Gastrocnemius medialis (tissue), 4 donors: ENCODE data around the gene STXBP4. TPM values are rescaled to one million over a fixed set of nuclear protein-coding genes. Genes with fewer than 3 reads are reported as not detected.

Experiments used
- ATAC-seq, 2 donors: fragments of 150-250 bp; one replicate each; pipeline ENCODE4 v1.9.1; 2016
- DNase-seq, 2 donors: peaks; one replicate each; pipeline ENCODE4 v3.0.0-alpha.2; 2019
- H3K27ac ChIP-seq, 4 donors: fragments of 200-600 bp; sonication (generic); 1 replicate in 1 of 4; 2 replicates in 3 of 4; pipeline ENCODE4 v1.5.1; 2016 to 2018; ENCODE audit warnings: mild to moderate bottlenecking in 2 of 4, moderate library complexity in 1 of 4
- H3K27me3 ChIP-seq, 3 donors: fragments of 200-600 bp; sonication (generic) in 2 of 3; 1 replicate in 1 of 3; 2 replicates in 2 of 3; pipeline versions ENCODE4 v1.5.1 to v1.6.0; 2016 to 2019; ENCODE audit warnings: mild to moderate bottlenecking in 1 of 3, moderate library complexity in 1 of 3
- H3K36me3 ChIP-seq, 2 donors: fragments of 200-600 bp; sonication (generic) in 1 of 2; one replicate each; pipeline ENCODE4 v1.5.1; 2017 to 2018
- H3K4me1 ChIP-seq, 2 donors: fragments of 200-600 bp; sonication (generic) in 1 of 2; one replicate each; pipeline ENCODE4 v1.5.1; 2016 to 2017; ENCODE audit warnings: mild to moderate bottlenecking in 2 of 2
- H3K4me3 ChIP-seq, 4 donors: fragments of 200-600 bp; sonication (generic) in 3 of 4; 1 replicate in 1 of 4; 2 replicates in 3 of 4; pipeline ENCODE4 v1.5.1; 2016 to 2019; ENCODE audit warnings: mild to moderate bottlenecking in 2 of 4
- H3K9me3 ChIP-seq, 3 donors: fragments of 200-600 bp; sonication (generic) in 2 of 3; 1 replicate in 1 of 3; 2 replicates in 2 of 3; pipeline ENCODE4 v1.5.1; 2016 to 2019
- CTCF ChIP-seq, 5 experiments: fragments of 450-650 bp in 3 of 5; fragments of 200-600 bp in 2 of 5; sonication (generic) in 2 of 5; IDR thresholded peaks in 4 of 5; conservative IDR thresholded peaks in 1 of 5; 1 replicate in 4 of 5; 2 replicates in 1 of 5; pipeline ENCODE4 v1.5.1; 2016 to 2019; ENCODE audit warnings: antibody characterized with exemption in 5 of 5, mild to moderate bottlenecking in 3 of 5, moderate library complexity in 3 of 5
- POLR2A ChIP-seq, 2 donors: fragments of 450-650 bp; IDR thresholded peaks; one replicate each; pipeline ENCODE4 v1.6.1; 2017; ENCODE audit warnings: antibody characterized with exemption in 2 of 2, mild to moderate bottlenecking in 2 of 2, moderate library complexity in 2 of 2
- in situ Hi-C, 4 donors: fragments of 200-750 bp; cut with MboI; loops; one replicate each; pipeline versions ENCODE4 v1.15.0 to v1.8.0; 2017; ENCODE audit warnings: low sequenced_read_pairs in 4 of 4
- intact Hi-C: fragments of 100-400 bp; cut with DNase I; formaldehyde crosslinking; loops from one replicate; pipeline ENCODE4 v1.15.1; 2023; ENCODE audit warnings: low total_unique reads
- total RNA-seq, 4 donors: library from RNA; depleted of rRNA; stranded (reverse); fragments of >200 nt; gene quantifications; one replicate each; pipeline versions ENCODE4 v1.1.0 to v1.2.3, GENCODE V29; 2016

Gene STXBP4
- total RNA-seq, 4 donors from 2014 or later, result 1.4 to 20.7 (median 9.6) TPM

- in situ Hi-C loops, result no loop called here
- no peak for TF ChIP-seq POLR2A (IDR thresholded peaks at IDR 0.05)
- TF ChIP-seq CTCF (IDR thresholded peaks at IDR 0.05 in 4 of 5, conservative IDR thresholded peaks at IDR 0.05 in 1 of 5), result no peak
- DNase-seq (no peak), ATAC-seq (no peak)
- Histone ChIP-seq H3K4me3 (no peak overlapping the region), H3K4me1 (no peaks in the 10 kb centered on the region), H3K36me3 (no peaks in the 10 kb centered on the region), H3K27me3 (no peaks in the 10 kb centered on the region), H3K9me3 (no peaks in the 10 kb centered on the region), H3K27ac (no peak overlapping the region)
- intact Hi-C loops, result no loop called here
Observed at GRCh38 chr17:55037828-55038227, 69.3 kb downstream of the STXBP4 start.

DNA sequence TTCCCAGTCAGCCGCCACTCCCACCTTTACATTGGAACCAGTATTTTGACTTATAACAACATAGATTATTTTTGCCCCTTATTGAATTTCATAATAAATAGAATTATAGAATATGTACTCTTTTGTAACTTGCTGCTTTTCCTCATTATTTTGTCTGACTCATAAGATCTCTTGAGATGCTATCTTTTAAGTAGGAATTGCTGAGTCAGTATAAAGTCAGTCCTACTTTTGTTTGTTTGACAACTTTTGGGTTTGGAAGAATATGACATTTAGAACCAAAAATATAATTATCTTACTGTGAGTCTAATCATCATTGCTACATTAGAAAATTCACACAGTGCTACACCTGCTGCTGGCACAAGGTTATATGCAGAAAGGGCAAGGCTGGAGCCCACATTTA, 69.7 kb downstream of the STXBP4 start:
- H3K4me3 ChIP-seq, result no peak overlapping the region
- H3K36me3 ChIP-seq, result no peaks in the 10 kb centered on the region
- intact Hi-C loops (no loop called here), in situ Hi-C loops (no loop called here)
- ATAC-seq, result no peak
- no peaks in the 10 kb centered on the region for H3K27me3 ChIP-seq
- no peak for DNase-seq
- no peak overlapping the region for H3K27ac ChIP-seq
- H3K9me3 ChIP-seq, result no peaks in the 10 kb centered on the region
- TF ChIP-seq CTCF (IDR thresholded peaks at IDR 0.05 in 4 of 5, conservative IDR thresholded peaks at IDR 0.05 in 1 of 5) (no peak), POLR2A (IDR thresholded peaks at IDR 0.05) (no peak)
- H3K4me1 ChIP-seq, result no peaks in the 10 kb centered on the region

- no peaks in the 10 kb centered on the region for H3K4me1 ChIP-seq
- no peaks in the 10 kb centered on the region for H3K9me3 ChIP-seq
- no peaks in the 10 kb centered on the region for H3K27me3 ChIP-seq
- DNase-seq (no peak), ATAC-seq (no peak)
- H3K4me3 ChIP-seq, result no peak overlapping the region
- in situ Hi-C loops, result no loop called here
- TF ChIP-seq POLR2A (IDR thresholded peaks at IDR 0.05) (no peak), CTCF (IDR thresholded peaks at IDR 0.05 in 4 of 5, conservative IDR thresholded peaks at IDR 0.05 in 1 of 5) (no peak)
- no peak overlapping the region for H3K27ac ChIP-seq
- intact Hi-C loops, result no loop called here
- H3K36me3 ChIP-seq, result no peaks in the 10 kb centered on the region
Observed at GRCh38 chr17:55040611-55041010, 72.0 kb downstream of the STXBP4 start.

DNA sequence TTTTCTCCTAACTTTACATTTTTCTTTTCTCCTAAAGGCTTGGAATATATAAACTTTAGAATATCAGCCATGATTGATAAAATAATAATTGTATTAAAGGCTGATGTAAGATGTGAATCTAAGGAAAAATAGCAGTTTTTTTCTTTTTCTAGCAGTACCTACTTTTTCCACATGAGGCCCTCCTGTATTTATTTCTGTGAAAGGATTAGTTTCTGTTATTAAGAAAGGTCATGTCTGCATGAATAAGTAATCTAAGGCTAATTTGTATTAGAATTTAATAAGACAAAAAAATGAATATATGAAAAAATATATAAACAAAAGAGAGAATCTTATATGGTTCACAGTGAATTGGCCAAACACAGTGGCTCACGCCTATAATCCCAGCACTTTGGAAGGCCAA, 85.3 kb downstream of the STXBP4 start:
- in situ Hi-C loops (loop anchor here in 1 of 4 donors (10.0 kb wide), 1 partner anchor 241 kb away; no protein-coding TSS in a partner anchor), intact Hi-C loops (no loop called here)
- Histone ChIP-seq H3K4me3 (no peak overlapping the region), H3K36me3 (no peaks in the 10 kb centered on the region), H3K27me3 (no peaks in the 10 kb centered on the region), H3K9me3 (no peaks in the 10 kb centered on the region), H3K27ac (no peak overlapping the region), H3K4me1 (no peaks in the 10 kb centered on the region)
- DNase-seq (no peak), ATAC-seq (no peak)
- TF ChIP-seq POLR2A (IDR thresholded peaks at IDR 0.05) (no peak), CTCF (IDR thresholded peaks at IDR 0.05 in 4 of 5, conservative IDR thresholded peaks at IDR 0.05 in 1 of 5) (peak in 1 of 5 experiments; percentile 21)

DNA sequence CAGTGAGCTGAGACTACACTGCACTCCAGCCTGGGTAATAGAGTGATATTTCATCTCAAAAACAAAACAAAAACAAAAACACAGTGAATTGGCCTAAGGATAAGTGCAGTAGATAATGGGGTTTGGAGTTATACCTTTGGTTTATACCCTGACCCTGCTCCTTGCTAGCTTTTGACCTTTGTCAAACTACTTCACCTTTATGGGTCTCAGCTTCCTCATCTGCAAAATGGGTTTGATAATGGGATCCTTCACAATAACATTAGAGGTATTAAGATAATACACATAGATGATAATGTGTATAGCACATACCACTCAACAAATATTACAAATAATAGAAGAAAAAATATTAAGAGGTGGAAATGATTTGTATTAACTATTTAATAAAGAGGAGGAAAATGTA, 85.9 kb downstream of the STXBP4 start:
- DNase-seq (no peak), ATAC-seq (no peak)
- TF ChIP-seq POLR2A (IDR thresholded peaks at IDR 0.05), result no peak
- TF ChIP-seq CTCF (IDR thresholded peaks at IDR 0.05 in 4 of 5, conservative IDR thresholded peaks at IDR 0.05 in 1 of 5), result no peak
- Histone ChIP-seq H3K4me1 (no peaks in the 10 kb centered on the region), H3K27ac (no peak overlapping the region), H3K27me3 (no peaks in the 10 kb centered on the region), H3K9me3 (no peaks in the 10 kb centered on the region), H3K36me3 (no peaks in the 10 kb centered on the region), H3K4me3 (no peak overlapping the region)
- in situ Hi-C loops, result loop anchor here in 1 of 4 donors (10.0 kb wide), 1 partner anchor 240 kb away; no protein-coding TSS in a partner anchor
- intact Hi-C loops, result no loop called here
